ENCODE data around the gene TACR1. TPM values are rescaled to one million over a fixed set of nuclear protein-coding genes. Genes with fewer than 3 reads are reported as not detected.

TACR1 gene
- total RNA-seq, 1 donor, result not detected

- DNase-seq (ENCODE audit: low read depth), result no peak
- no peak for TF ChIP-seq CTCF (IDR thresholded peaks at IDR 0.05; ENCODE audit: insufficient read depth, low read depth, low read length)
These were observed 28.4 kb downstream of the TACR1 start for GRCh38 chr2:75170889-75171288.

GRCh38 chr2:75168186-75168585 lies 31.1 kb downstream of the TACR1 start:
- H3K4me3 ChIP-seq (ENCODE audit: low read depth, low read length), result no peak overlapping the region
- no peak for TF ChIP-seq CTCF (IDR thresholded peaks at IDR 0.05; ENCODE audit: insufficient read depth, low read depth, low read length)
- no peak for DNase-seq (ENCODE audit: low read depth)

More at GRCh38 chr2:75170889-75171288, 28.4 kb downstream of the TACR1 start:
- no peak overlapping the region for H3K4me3 ChIP-seq (ENCODE audit: low read depth, low read length)

GRCh38 chr2:75166491-75166890 lies 32.8 kb downstream of the TACR1 start:
- H3K4me3 ChIP-seq (ENCODE audit: low read depth, low read length), result no peak overlapping the region
- no peak for TF ChIP-seq CTCF (IDR thresholded peaks at IDR 0.05; ENCODE audit: insufficient read depth, low read depth, low read length)
- no peak for DNase-seq (ENCODE audit: low read depth)

GRCh38 chr2:75162897-75163296 lies 36.4 kb downstream of the TACR1 start:
- no peak overlapping the region for H3K4me3 ChIP-seq (ENCODE audit: low read depth, low read length)
- no peak for TF ChIP-seq CTCF (IDR thresholded peaks at IDR 0.05; ENCODE audit: insufficient read depth, low read depth, low read length)
- no peak for DNase-seq (ENCODE audit: low read depth)

GRCh38 chr2:75162259-75162658 lies 37.1 kb downstream of the TACR1 start:
- TF ChIP-seq CTCF (IDR thresholded peaks at IDR 0.05; ENCODE audit: insufficient read depth, low read depth, low read length), result no peak
- H3K4me3 ChIP-seq (ENCODE audit: low read depth, low read length), result no peak overlapping the region
- no peak for DNase-seq (ENCODE audit: low read depth)

DNA sequence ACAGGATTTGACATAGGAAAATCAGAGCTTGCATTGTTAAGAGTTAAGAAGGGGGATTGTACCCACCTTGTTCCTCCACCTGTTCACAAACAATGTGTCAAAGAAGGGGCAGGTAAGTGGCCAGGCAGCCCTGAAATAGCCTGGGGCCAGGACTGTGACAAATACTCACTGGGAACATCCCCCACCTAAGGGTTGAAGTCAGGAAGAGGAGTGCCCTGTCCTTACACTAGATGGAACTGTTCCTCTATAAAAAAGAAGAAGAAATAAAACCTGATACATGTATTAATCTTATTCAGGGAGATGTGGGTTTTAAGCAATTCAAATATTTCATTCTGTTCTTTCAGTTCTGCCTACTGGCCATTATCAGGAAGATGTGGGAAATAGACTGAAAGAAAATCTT lies 41.9 kb downstream of the TACR1 start:
- DNase-seq (ENCODE audit: low read depth), result no peak
- H3K4me3 ChIP-seq (ENCODE audit: low read depth, low read length), result no peak overlapping the region
- TF ChIP-seq CTCF (IDR thresholded peaks at IDR 0.05; ENCODE audit: insufficient read depth, low read depth, low read length), result peak; percentile 19

- no peak for DNase-seq (ENCODE audit: low read depth)
- TF ChIP-seq CTCF (IDR thresholded peaks at IDR 0.05; ENCODE audit: insufficient read depth, low read depth, low read length), result no peak
- H3K4me3 ChIP-seq (ENCODE audit: low read depth, low read length), result no peak overlapping the region
These were observed 44.2 kb downstream of the TACR1 start for GRCh38 chr2:75155115-75155514.
